ENCODE measurements around the gene KHSRP. TPM values are rescaled to one million over a fixed set of nuclear protein-coding genes. Genes with fewer than 3 reads are reported as not detected.

KHSRP gene
- total RNA-seq, 6 experiments from 2014 or later = 259 to 312 (median 301) TPM

- peaks cover 12% of the 10 kb centered on the region for H3K36me3 Mint-ChIP-seq (ENCODE audit: low read depth)
- TF ChIP-seq CTCF (IDR thresholded peaks at IDR 0.05) = no peak
- peak; percentile 34 for DNase-seq
- peaks cover 13% of the 10 kb centered on the region; the same call in 1 of the 2 replicates for H3K4me1 Mint-ChIP-seq (ENCODE audit: low read depth)
- H3K27me3 Mint-ChIP-seq (ENCODE audit: insufficient read depth) = no peaks in the 10 kb centered on the region
- H3K27ac Mint-ChIP-seq = no peak overlapping the region
- no peak overlapping the region for H3K4me3 Mint-ChIP-seq
- H3K9me3 Mint-ChIP-seq = no peaks in the 10 kb centered on the region
These were observed 46.6 kb downstream of the KHSRP start for GRCh38 chr19:6378041-6378440.

- H3K4me1 Mint-ChIP-seq (ENCODE audit: low read depth) = peaks cover 19% of the 10 kb centered on the region
- H3K27ac Mint-ChIP-seq = no peak overlapping the region
- H3K9me3 Mint-ChIP-seq = no peaks in the 10 kb centered on the region
- no peak overlapping the region for H3K4me3 Mint-ChIP-seq
- TF ChIP-seq CTCF (IDR thresholded peaks at IDR 0.05) = no peak
- no peaks in the 10 kb centered on the region for H3K27me3 Mint-ChIP-seq (ENCODE audit: insufficient read depth)
- no peak for DNase-seq
- H3K36me3 Mint-ChIP-seq (ENCODE audit: low read depth) = peaks cover 8% of the 10 kb centered on the region
These were observed 48.0 kb downstream of the KHSRP start for GRCh38 chr19:6376512-6377190.

- Mint-ChIP-seq H3K4me3 (no peak within 1 kb of the TSS), H3K9me3 (no peaks in the 10 kb centered on the region), H3K4me1 (ENCODE audit: low read depth) (peaks cover 19% of the 10 kb centered on the region), H3K27me3 (ENCODE audit: insufficient read depth) (no peaks in the 10 kb centered on the region; the same call in 1 of the 2 replicates), H3K27ac (no peak within 1 kb of the TSS), H3K36me3 (ENCODE audit: low read depth) (peaks cover 8% of the 10 kb centered on the region)
- 0 out of 2 replicates have a peak, but pooled peaks have one; percentile 8 for TF ChIP-seq CTCF (IDR thresholded peaks at IDR 0.05)
- DNase-seq = no peak
These were observed 49.1 kb downstream of the KHSRP start, which contains the start of gene PSPN for GRCh38 chr19:6375411-6376010. Gene PSPN, minus strand, starts transcription at chr19:6375933. Its CDS starts 84 bp downstream, at chr19:6375849.

GRCh38 chr19:6374711-6375410 is 49.8 kb downstream of the KHSRP start:
- peaks cover 4% of the 10 kb centered on the region for H3K36me3 Mint-ChIP-seq (ENCODE audit: low read depth)
- no peaks in the 10 kb centered on the region for H3K9me3 Mint-ChIP-seq
- no peaks in the 10 kb centered on the region; the same call in 1 of the 2 replicates for H3K27me3 Mint-ChIP-seq (ENCODE audit: insufficient read depth)
- H3K4me1 Mint-ChIP-seq (ENCODE audit: low read depth) = peaks cover 19% of the 10 kb centered on the region
- no peak overlapping the region for H3K4me3 Mint-ChIP-seq
- H3K27ac Mint-ChIP-seq = peak overlapping the region; percentile 11; the same call in 1 of the 2 replicates
- DNase-seq = no peak
- no peak for TF ChIP-seq CTCF (IDR thresholded peaks at IDR 0.05)

GRCh38 chr19:6374161-6374709 is 50.4 kb downstream of the KHSRP start:
- TF ChIP-seq CTCF (IDR thresholded peaks at IDR 0.05) = no peak
- Mint-ChIP-seq H3K9me3 (no peaks in the 10 kb centered on the region), H3K4me1 (ENCODE audit: low read depth) (peaks cover 19% of the 10 kb centered on the region), H3K27ac (peak overlapping the region; percentile 11; the same call in 1 of the 2 replicates), H3K36me3 (ENCODE audit: low read depth) (peaks cover 7% of the 10 kb centered on the region; the same call in 1 of the 2 replicates), H3K4me3 (no peak overlapping the region; the same call in 1 of the 2 replicates), H3K27me3 (ENCODE audit: insufficient read depth) (peaks cover 2% of the 10 kb centered on the region; the same call in 1 of the 2 replicates)
- DNase-seq = no peak

Data from HFFc6 (cell line).